ENCODE results near the gene HCCS.

The HCCS gene

GRCh38 chrX:11111037-11111851 lies at the start of gene HCCS:
Gene HCCS, plus strand, starts transcription at chrX:11111332. Its CDS starts 729 bp downstream, at chrX:11112061.
- peak; percentile 86 for DNase-seq (ENCODE audit: low spot score)

- DNase-seq (ENCODE audit: low spot score), result no peak
Measured at GRCh38 chrX:11064276-11064675, 46.9 kb upstream of the HCCS start.

- no peak for DNase-seq (ENCODE audit: low spot score)
Measured at GRCh38 chrX:11064851-11065600, 46.1 kb upstream of the HCCS start.

GRCh38 chrX:11066812-11067211 lies 44.3 kb upstream of the HCCS start:
- DNase-seq (ENCODE audit: low spot score), result no peak

GRCh38 chrX:11073381-11073780 lies 37.8 kb upstream of the HCCS start:
- no peak for DNase-seq (ENCODE audit: low spot score)

GRCh38 chrX:11080741-11081305 lies 30.3 kb upstream of the HCCS start:
- DNase-seq (ENCODE audit: low spot score), result no peak

GRCh38 chrX:11081511-11081910 lies 29.6 kb upstream of the HCCS start:
- DNase-seq (ENCODE audit: low spot score), result no peak

GRCh38 chrX:11085305-11085704 lies 25.8 kb upstream of the HCCS start:
- DNase-seq (ENCODE audit: low spot score), result no peak

- DNase-seq (ENCODE audit: low spot score), result no peak
Measured at GRCh38 chrX:11089802-11090201, 21.3 kb upstream of the HCCS start.

GRCh38 chrX:11097933-11098332 lies 13.2 kb upstream of the HCCS start:
- DNase-seq (ENCODE audit: low spot score), result no peak

- no peak for DNase-seq (ENCODE audit: low spot score)
Measured at GRCh38 chrX:11099465-11099864, 11.7 kb upstream of the HCCS start.

- DNase-seq (ENCODE audit: low spot score), result no peak
Measured at GRCh38 chrX:11100281-11101035, 10.7 kb upstream of the HCCS start.

- DNase-seq (ENCODE audit: low spot score), result no peak
Measured at GRCh38 chrX:11103006-11103405, 8.1 kb upstream of the HCCS start.

- no peak for DNase-seq (ENCODE audit: low spot score)
Measured at GRCh38 chrX:11103751-11104150, 7.4 kb upstream of the HCCS start.

- no peak for DNase-seq (ENCODE audit: low spot score)
Measured at GRCh38 chrX:11105080-11105479, 6.1 kb upstream of the HCCS start.

GRCh38 chrX:11108253-11108941 lies 2.7 kb upstream of the HCCS start:
- no peak for DNase-seq (ENCODE audit: low spot score)

GRCh38 chrX:11109968-11110367 lies 1.2 kb upstream of the HCCS start:
- DNase-seq (ENCODE audit: low spot score), result no peak

GRCh38 chrX:11111947-11112346 lies 815 bp downstream of the HCCS start:
- DNase-seq (ENCODE audit: low spot score), result no peak

- DNase-seq (ENCODE audit: low spot score), result no peak
Measured at GRCh38 chrX:11113731-11114130, 2.6 kb downstream of the HCCS start.

- DNase-seq (ENCODE audit: low spot score), result no peak
Measured at GRCh38 chrX:11117745-11118144, 6.6 kb downstream of the HCCS start.

GRCh38 chrX:11119313-11119943 lies 8.3 kb downstream of the HCCS start:
- no peak for DNase-seq (ENCODE audit: low spot score)
